Panc1 (cell line): Measurements from ENCODE around the gene UGT1A10.

Experiments used
- CTCF ChIP-seq: fragments of 450-650 bp; IDR thresholded peaks from 2 replicates; pipeline ENCODE4 v1.5.1; 2017; ENCODE audit warnings: mild to moderate bottlenecking
- POLR2AphosphoS5 ChIP-seq: IDR thresholded peaks from 2 replicates; pipeline ENCODE4 v1.6.1; 2012; ENCODE audit warnings: mild to moderate bottlenecking, low read depth, low read length, moderate library complexity
- REST ChIP-seq, 2 experiments: IDR thresholded peaks; 2 replicates each; pipeline ENCODE4 v1.6.1; 2011 to 2012; ENCODE audit warnings: low read depth in 2 of 2, control low read depth in 1 of 2, low read length in 1 of 2, mild to moderate bottlenecking in 1 of 2, moderate library complexity in 1 of 2; ENCODE audit not compliant: insufficient read depth in 1 of 2
- SIN3A ChIP-seq: IDR thresholded peaks from 2 replicates; pipeline ENCODE4 v1.6.1; 2012; ENCODE audit warnings: low read depth, mild to moderate bottlenecking, low read length, moderate library complexity, borderline replicate concordance; ENCODE audit not compliant: insufficient read depth
- TCF7L2 ChIP-seq: IDR thresholded peaks from 2 replicates; pipeline ENCODE4 v1.6.1; 2011; ENCODE audit warnings: mild to moderate bottlenecking, low read depth, low read length, inconsistent platforms

- no peak for TF ChIP-seq CTCF
- TF ChIP-seq REST (IDR thresholded peaks at IDR 0.05; ENCODE audit: insufficient read depth in 1 of 2, low read depth in 2 of 2, low read length in 1 of 2), result no peak
- TF ChIP-seq POLR2AphosphoS5, result no peak
- no peak for TF ChIP-seq SIN3A
- TF ChIP-seq TCF7L2, result no peak
Observed at GRCh38 chr2:233698740-233699139, 62.5 kb downstream of the UGT1A10 start.
